ENCODE measurements around the gene POLR3E. TPM values are rescaled to one million over a fixed set of nuclear protein-coding genes. Genes with fewer than 3 reads are reported as not detected.

The POLR3E gene
- total RNA-seq, 1 experiment from 2014 or later = 95.2 TPM

DNA sequence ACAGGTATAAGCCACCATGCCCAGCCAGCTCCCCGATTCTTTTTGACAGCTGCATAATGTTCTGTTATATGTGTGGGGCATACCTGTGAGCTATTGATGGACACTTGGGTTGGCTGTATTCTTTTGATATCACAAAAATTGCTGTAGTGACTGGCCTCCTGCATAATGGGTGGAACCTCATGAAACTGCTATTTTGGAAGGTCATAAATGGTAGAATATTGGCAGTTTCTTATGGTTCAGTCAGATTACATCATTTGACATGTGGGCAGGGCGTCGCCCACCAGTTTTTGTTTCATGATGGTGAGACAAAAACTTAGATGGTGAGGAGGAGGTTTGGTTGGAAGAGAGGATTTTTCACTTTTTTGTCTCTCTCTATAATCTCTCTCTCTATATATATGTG lies 26.7 kb upstream of the POLR3E start:
- Mint-ChIP-seq H3K9me3 (ENCODE audit: low read depth, unreplicated experiment) (no peaks in the 10 kb centered on the region), H3K27me3 (ENCODE audit: unreplicated experiment) (no peaks in the 10 kb centered on the region), H3K27ac (ENCODE audit: unreplicated experiment) (no peak overlapping the region), H3K4me1 (ENCODE audit: low read depth, unreplicated experiment) (no peaks in the 10 kb centered on the region), H3K36me3 (ENCODE audit: insufficient read depth, unreplicated experiment) (peaks cover 32% of the 10 kb centered on the region), H3K4me3 (ENCODE audit: low read depth, unreplicated experiment) (no peak overlapping the region)
- TF ChIP-seq, protein P1, sequence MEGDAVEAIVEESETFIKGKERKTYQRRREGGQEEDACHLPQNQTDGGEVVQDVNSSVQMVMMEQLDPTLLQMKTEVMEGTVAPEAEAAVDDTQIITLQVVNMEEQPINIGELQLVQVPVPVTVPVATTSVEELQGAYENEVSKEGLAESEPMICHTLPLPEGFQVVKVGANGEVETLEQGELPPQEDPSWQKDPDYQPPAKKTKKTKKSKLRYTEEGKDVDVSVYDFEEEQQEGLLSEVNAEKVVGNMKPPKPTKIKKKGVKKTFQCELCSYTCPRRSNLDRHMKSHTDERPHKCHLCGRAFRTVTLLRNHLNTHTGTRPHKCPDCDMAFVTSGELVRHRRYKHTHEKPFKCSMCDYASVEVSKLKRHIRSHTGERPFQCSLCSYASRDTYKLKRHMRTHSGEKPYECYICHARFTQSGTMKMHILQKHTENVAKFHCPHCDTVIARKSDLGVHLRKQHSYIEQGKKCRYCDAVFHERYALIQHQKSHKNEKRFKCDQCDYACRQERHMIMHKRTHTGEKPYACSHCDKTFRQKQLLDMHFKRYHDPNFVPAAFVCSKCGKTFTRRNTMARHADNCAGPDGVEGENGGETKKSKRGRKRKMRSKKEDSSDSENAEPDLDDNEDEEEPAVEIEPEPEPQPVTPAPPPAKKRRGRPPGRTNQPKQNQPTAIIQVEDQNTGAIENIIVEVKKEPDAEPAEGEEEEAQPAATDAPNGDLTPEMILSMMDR (IDR thresholded peaks at IDR 0.05; ENCODE audit: unreplicated experiment) = no peak
- no peak for DNase-seq
- intact Hi-C loops (cut with micrococcal nuclease; ENCODE audit: unreplicated experiment) = no loop called here
- CTCF ChIA-PET = no interaction called here
- no TSS peak for BruUV-seq (replicated peaks)

DNA sequence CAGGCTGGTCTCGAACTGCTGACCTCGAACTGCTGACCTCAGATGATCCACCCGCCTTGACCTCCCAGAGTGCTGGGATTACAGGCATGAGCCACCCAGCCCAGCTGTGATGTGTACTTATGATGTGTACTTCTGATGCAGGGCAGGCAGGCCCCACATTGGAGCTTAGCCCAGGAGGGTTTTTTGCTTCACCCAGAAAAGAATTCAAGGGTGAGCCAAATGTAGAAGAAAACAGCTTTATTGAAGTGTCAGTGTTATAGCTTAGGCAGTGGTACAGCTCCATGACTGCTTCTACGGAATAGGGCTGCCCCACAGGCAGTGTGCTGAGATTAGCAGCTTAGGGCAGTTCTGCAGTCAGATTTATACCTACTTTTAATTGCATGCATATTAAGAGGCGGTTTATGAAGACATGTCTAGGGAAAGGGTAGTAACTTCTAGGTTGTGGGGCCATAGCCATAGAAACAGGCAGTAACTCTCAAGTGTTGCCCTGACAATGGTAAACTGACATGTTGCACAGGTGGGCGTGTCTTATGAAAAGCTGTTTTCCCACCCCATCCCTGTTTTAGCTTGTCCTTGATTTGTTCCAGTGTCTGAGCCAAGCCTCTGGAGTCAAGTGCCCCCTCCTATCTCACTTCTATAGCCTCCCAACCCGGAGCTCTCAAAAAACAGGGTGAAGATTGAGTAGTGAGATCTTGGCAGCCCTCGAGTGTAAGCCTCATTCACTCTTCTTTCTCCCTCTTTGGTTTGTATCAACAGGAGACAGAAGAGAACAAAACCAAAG lies 24.1 kb upstream of the POLR3E start:
- intact Hi-C loops (cut with micrococcal nuclease; ENCODE audit: unreplicated experiment) = no loop called here
- H3K9me3 Mint-ChIP-seq (ENCODE audit: low read depth, unreplicated experiment) = no peaks in the 10 kb centered on the region
- BruUV-seq (replicated peaks) = no TSS peak
- no peak overlapping the region for H3K4me3 Mint-ChIP-seq (ENCODE audit: low read depth, unreplicated experiment)
- TF ChIP-seq, protein P1 (IDR thresholded peaks at IDR 0.05; ENCODE audit: unreplicated experiment) = no peak
- H3K4me1 Mint-ChIP-seq (ENCODE audit: low read depth, unreplicated experiment) = no peaks in the 10 kb centered on the region
- no peak overlapping the region for H3K27ac Mint-ChIP-seq (ENCODE audit: unreplicated experiment)
- CTCF ChIA-PET = interaction anchor here (0.6 kb wide), 1 partner anchor 60 kb away, joined by 4 read pairs; no protein-coding TSS in a partner anchor
- DNase-seq = no peak
- H3K27me3 Mint-ChIP-seq (ENCODE audit: unreplicated experiment) = no peaks in the 10 kb centered on the region
- H3K36me3 Mint-ChIP-seq (ENCODE audit: insufficient read depth, unreplicated experiment) = peaks cover 26% of the 10 kb centered on the region

DNA sequence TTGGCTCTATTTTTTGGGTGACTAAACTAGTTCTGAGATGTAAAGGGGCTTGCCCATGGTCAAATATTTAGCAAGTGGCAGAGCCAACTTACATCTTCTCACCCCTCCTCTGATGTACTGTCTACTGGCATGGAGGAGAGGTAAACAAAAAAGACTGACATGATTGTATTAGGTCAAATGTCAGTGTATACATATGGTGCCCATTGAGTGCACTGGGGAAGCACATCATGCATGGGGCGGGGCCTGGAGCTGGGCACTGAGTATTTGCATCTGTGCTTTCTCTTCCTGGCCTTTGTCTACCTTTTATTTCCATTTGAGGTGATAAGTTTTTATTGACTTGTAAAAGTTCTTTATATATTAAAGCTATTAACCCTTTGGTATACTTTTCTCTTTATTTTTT lies 22.3 kb upstream of the POLR3E start:
- intact Hi-C loops (cut with micrococcal nuclease; ENCODE audit: unreplicated experiment) = no loop called here

DNA sequence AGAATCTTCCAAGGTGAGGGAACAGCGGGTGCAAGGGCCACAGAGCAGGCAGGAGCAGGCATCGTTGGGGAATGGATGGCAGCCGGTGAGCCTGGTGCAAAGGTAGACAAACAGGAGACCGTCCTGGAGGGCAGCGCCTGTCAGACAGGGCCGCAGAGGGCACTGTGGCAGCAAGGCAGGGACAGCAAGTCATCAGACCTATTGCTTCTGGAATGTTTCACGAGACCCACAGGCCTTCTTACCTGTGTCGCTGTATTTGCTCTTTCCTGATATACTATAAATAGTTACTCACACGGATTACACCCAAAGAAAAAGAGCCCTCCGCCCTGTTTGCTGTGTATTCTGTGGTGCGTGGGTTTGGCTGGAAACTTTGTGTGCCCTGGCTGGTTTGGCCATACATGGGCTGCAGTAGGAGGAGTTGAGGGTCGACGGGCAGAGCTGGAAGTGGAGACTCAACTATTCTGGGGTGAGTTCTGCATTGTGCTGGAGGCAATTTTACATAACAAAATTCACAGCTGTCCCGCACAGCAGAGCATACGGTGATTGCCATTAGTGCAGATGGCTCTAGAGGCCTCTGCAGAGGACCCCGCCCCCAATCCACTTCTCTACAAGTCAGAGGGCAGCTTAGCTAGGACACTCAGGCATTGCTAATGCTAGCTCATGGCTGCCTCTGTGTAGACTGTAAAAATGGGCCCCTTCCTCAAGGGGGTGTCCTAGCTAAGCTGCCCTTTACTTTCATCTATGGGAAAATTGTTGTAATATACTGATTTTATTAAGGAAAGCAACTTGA lies 18.6 kb upstream of the POLR3E start:
- no peak for DNase-seq
- CTCF ChIA-PET = interaction anchor here (0.6 to 1.0 kb wide), 3 partner anchors 14 to 43 kb away, joined by 3 to 4 read pairs (median 4); no protein-coding TSS in a partner anchor
- Mint-ChIP-seq H3K27ac (ENCODE audit: unreplicated experiment) (no peak overlapping the region), H3K36me3 (ENCODE audit: insufficient read depth, unreplicated experiment) (peaks cover 30% of the 10 kb centered on the region), H3K27me3 (ENCODE audit: unreplicated experiment) (no peaks in the 10 kb centered on the region), H3K4me1 (ENCODE audit: low read depth, unreplicated experiment) (no peaks in the 10 kb centered on the region), H3K4me3 (ENCODE audit: low read depth, unreplicated experiment) (no peak overlapping the region), H3K9me3 (ENCODE audit: low read depth, unreplicated experiment) (no peaks in the 10 kb centered on the region)
- BruUV-seq (replicated peaks) = no TSS peak
- TF ChIP-seq, protein P1 (IDR thresholded peaks at IDR 0.05; ENCODE audit: unreplicated experiment) = no peak
- intact Hi-C loops (cut with micrococcal nuclease; ENCODE audit: unreplicated experiment) = no loop called here

More for the DNA sequence above, 22.3 kb upstream of the POLR3E start:
- DNase-seq = no peak
- TF ChIP-seq, protein P1 (IDR thresholded peaks at IDR 0.05; ENCODE audit: unreplicated experiment) = no peak
- no peak overlapping the region for H3K27ac Mint-ChIP-seq (ENCODE audit: unreplicated experiment)
- no peaks in the 10 kb centered on the region for H3K27me3 Mint-ChIP-seq (ENCODE audit: unreplicated experiment)
- no peak overlapping the region for H3K4me3 Mint-ChIP-seq (ENCODE audit: low read depth, unreplicated experiment)
- CTCF ChIA-PET = no interaction called here
- no TSS peak for BruUV-seq (replicated peaks)
- H3K4me1 Mint-ChIP-seq (ENCODE audit: low read depth, unreplicated experiment) = no peaks in the 10 kb centered on the region
- H3K9me3 Mint-ChIP-seq (ENCODE audit: low read depth, unreplicated experiment) = no peaks in the 10 kb centered on the region
- peaks cover 27% of the 10 kb centered on the region for H3K36me3 Mint-ChIP-seq (ENCODE audit: insufficient read depth, unreplicated experiment)

Measured in Calu3 (cell line).